GM23248 (cell line): ENCODE data around the gene COL8A1. TPM values are rescaled to one million over a fixed set of nuclear protein-coding genes. Genes with fewer than 3 reads are reported as not detected.

Experiments
- DNase-seq: peaks from one replicate; pipeline ENCODE4 v3.0.0-alpha.2; 2015
- H2AFZ ChIP-seq: fragments of 200-600 bp; sonication (generic); 2 replicates; pipeline ENCODE4 v1.6.1; 2016; ENCODE audit warnings: antibody characterized with exemption
- H3F3A ChIP-seq: fragments of 200-600 bp; sonication (generic); 2 replicates; pipeline ENCODE4 v1.6.1; 2016; ENCODE audit warnings: mild to moderate bottlenecking, antibody characterized with exemption, mixed run types; ENCODE audit not compliant: insufficient read depth
- H3K27ac ChIP-seq: fragments of 200-600 bp; sonication (generic); 2 replicates; pipeline ENCODE4 v1.5.1; 2016; ENCODE audit warnings: mild to moderate bottlenecking
- H3K27me3 ChIP-seq: fragments of 200-600 bp; sonication (generic); replicated peaks from 2 replicates; pipeline ENCODE4 v1.6.1; 2016; ENCODE audit warnings: mild to moderate bottlenecking; ENCODE audit not compliant: insufficient read depth
- H3K36me3 ChIP-seq: fragments of 200-600 bp; sonication (generic); 2 replicates; pipeline ENCODE4 v1.6.1; 2016; ENCODE audit warnings: low read depth, mild to moderate bottlenecking
- H3K4me1 ChIP-seq: fragments of 200-600 bp; sonication (generic); 2 replicates; pipeline ENCODE4 v1.6.1; 2016; ENCODE audit warnings: mild to moderate bottlenecking; ENCODE audit not compliant: insufficient read depth
- H3K4me2 ChIP-seq: fragments of 200-600 bp; sonication (generic); one replicate; pipeline ENCODE4 v1.6.1; 2016; ENCODE audit warnings: mild to moderate bottlenecking; ENCODE audit not compliant: unreplicated experiment
- H3K4me3 ChIP-seq: fragments of 200-600 bp; sonication (generic); 2 replicates; pipeline ENCODE4 v1.5.1; 2016; ENCODE audit warnings: mild to moderate bottlenecking
- H3K79me2 ChIP-seq: fragments of 200-600 bp; sonication (generic); 2 replicates; pipeline ENCODE4 v1.6.1; 2016; ENCODE audit warnings: mild to moderate bottlenecking; ENCODE audit not compliant: insufficient read depth
- H3K9ac ChIP-seq: fragments of 200-600 bp; sonication (generic); 2 replicates; pipeline ENCODE4 v1.6.1; 2016; ENCODE audit warnings: mild to moderate bottlenecking
- H3K9me2 ChIP-seq: fragments of 200-600 bp; sonication (generic); 2 replicates; pipeline ENCODE4 v1.6.1; 2016; ENCODE audit warnings: mixed run types, mild to moderate bottlenecking, moderate library complexity; ENCODE audit not compliant: insufficient read depth
- H3K9me3 ChIP-seq: fragments of 200-600 bp; sonication (generic); one replicate; pipeline ENCODE4 v1.6.1; 2017; ENCODE audit warnings: low read depth
- H4K20me1 ChIP-seq: fragments of 200-600 bp; sonication (generic); 2 replicates; pipeline ENCODE4 v1.6.0; 2016; ENCODE audit not compliant: insufficient read depth
- EZH2 ChIP-seq: fragments of 200-600 bp; sonication (generic); IDR thresholded peaks from 2 replicates; pipeline ENCODE4 v1.6.1; 2018; ENCODE audit warnings: antibody characterized with exemption, mild to moderate bottlenecking; ENCODE audit not compliant: insufficient read depth, poor library complexity, severe bottlenecking
- EZH2phosphoT487 ChIP-seq: fragments of 200-600 bp; sonication (generic); IDR thresholded peaks from 2 replicates; pipeline ENCODE4 v1.6.1; 2018; ENCODE audit warnings: antibody characterized with exemption, moderate library complexity, mild to moderate bottlenecking, low read depth; ENCODE audit not compliant: insufficient read depth
- WGBS, 2 experiments: methylation state at CpG; one replicate each; pipeline ENCODE4 v1.1.6; 2015 to 2017; ENCODE audit warnings: low lambda C conversion rate in 2 of 2, low coverage in 1 of 2; ENCODE audit errors: missing lambda C conversion rate in 2 of 2; 5-methylcytosine and 5-hydroxymethylcytosine counted together
- in situ Hi-C: fragments of 300-500 bp; cut with MboI; formaldehyde crosslinking; loops from 2 replicates; pipeline ENCODE4 v1.15.0; 2020
- polyA plus RNA-seq: library from polyadenylated mRNA; unstranded; fragments of >200 nt; fragmentation: Nextera tagmentation; extraction: Ambion mirVana; gene quantifications from 2 replicates; pipeline ENCODE4 v1.2.1, GENCODE V29; 2016
- total RNA-seq: library from RNA; depleted of rRNA; stranded (reverse); fragments of >200 nt; shearing (Covaris generic); gene quantifications from 2 replicates; pipeline ENCODE4 v1.2.3, GENCODE V29; 2014

The COL8A1 gene
- total and polyA plus RNA-seq, 2 experiments from 2014 or later = 164 to 189 TPM

DNA sequence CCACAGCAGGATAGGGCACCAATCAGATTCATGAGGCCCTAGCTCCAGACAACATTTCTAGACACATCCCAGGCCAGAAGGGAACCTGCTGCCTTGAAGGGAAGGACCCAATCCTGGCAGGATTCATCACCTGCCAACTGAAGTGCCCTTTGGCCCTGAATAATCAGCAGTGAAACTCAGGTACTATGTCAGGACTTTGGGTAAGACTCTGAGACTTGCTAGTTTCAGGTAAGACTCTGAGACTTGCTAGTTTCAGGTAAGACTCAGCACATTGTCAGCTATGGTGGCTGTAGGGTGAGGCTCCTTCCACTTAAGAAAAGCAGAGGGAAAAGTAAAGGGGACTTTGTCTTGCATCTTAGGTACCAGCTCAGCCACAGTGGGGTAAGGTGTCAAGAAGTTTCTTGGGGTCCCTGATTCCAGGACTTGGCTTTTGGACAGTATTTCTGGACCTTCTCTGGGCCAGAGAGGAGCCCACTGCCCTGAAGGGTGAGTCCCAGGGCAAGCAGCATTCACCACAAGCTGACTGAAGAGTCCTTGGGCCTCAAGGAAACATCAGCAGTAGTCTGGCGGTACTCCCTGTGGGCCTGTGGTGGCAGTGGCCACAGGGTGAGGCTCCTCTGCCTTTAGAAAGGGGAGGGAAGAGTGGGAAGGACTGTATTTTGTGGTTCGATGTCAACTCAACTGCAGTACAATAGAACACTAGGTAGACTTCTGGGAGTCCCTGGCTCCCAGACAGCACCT, 13.7 kb upstream of the COL8A1 start:
- no peaks in the 10 kb centered on the region for H3K79me2 ChIP-seq
- no peaks in the 10 kb centered on the region for H3K27me3 ChIP-seq
- H3K27ac ChIP-seq = no peak overlapping the region
- H3K9me2 ChIP-seq = no peaks in the 10 kb centered on the region
- H3K4me3 ChIP-seq = no peak overlapping the region
- no peaks in the 10 kb centered on the region for H4K20me1 ChIP-seq
- H3K4me2 ChIP-seq = no peak overlapping the region
- no peak for DNase-seq
- no peaks in the 10 kb centered on the region for H3K36me3 ChIP-seq
- H3K9ac ChIP-seq = no peak overlapping the region
- H2AFZ ChIP-seq = no peak overlapping the region
- no peaks in the 10 kb centered on the region for H3K9me3 ChIP-seq
- WGBS, 2 experiments = 92 to 93% methylated on average over 2 of the region's 2 CpGs
- in situ Hi-C loops = no loop called here
- peaks cover 17% of the 10 kb centered on the region; the same call in 1 of the 2 replicates for H3F3A ChIP-seq
- peaks cover 29% of the 10 kb centered on the region for H3K4me1 ChIP-seq
- no peak for TF ChIP-seq EZH2phosphoT487
- no peak for TF ChIP-seq EZH2

DNA sequence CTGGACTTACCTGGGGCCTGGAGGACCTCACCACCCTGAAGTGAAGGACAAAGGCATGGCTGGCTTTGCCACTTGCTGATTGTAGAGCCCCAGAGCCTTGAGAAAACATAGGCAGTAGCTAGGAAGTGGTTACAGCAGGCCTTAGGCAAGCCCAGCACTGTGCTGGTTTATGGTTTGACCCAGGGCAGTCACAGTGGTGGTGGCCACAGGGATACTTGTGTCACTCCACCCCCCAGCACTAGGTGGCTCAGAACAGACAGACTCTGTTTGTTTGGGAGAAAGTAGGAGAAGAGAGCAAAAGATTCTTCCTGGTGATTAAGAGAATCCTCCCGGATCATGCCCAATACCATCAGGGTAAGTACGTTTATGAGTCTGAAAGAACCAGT, 13.2 kb upstream of the COL8A1 start:
- H3K27ac ChIP-seq = peak overlapping the region; percentile 22; the same call in 1 of the 2 replicates
- no peak for DNase-seq
- in situ Hi-C loops = no loop called here

DNA sequence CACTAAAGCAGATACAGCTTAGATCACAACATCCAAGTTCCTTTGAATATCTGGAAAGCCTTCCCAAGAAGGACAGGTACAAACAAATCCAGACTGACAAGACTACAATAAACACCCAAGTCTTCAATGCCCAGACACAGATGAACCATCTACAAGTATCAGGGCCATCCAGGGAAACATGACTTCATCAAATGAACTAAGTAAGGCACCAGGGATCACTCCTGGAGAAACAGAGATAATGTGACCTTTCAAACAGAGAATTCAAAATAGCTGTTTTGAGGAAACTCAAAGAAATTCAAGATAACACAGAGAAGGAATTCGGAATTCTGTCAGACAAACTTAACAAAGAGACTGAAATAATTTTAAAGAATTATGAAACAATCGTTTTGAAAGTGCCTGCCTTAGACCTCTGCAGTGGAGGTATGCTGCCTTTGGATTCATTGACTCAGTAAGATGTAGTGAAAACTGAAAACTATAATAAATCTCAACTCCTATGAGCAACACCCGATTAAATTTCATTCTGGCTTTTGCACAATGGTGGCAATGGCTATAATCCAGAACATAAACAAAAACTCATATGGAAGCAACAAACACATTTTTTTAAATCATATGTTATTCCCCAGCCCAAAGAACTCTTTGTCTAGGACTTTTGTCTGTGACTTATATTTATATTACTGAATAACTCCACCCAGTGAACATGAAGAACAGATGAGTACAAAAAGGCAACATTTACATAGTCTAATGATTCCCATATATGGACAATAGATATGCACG, 12.6 kb upstream of the COL8A1 start:
- Histone ChIP-seq H3K36me3 (no peaks in the 10 kb centered on the region), H3K4me3 (no peak overlapping the region), H3K4me1 (peaks cover 25% of the 10 kb centered on the region), H3K27me3 (no peaks in the 10 kb centered on the region), H3K9ac (no peak overlapping the region), H2AFZ (no peak overlapping the region), H3K9me3 (no peaks in the 10 kb centered on the region), H3K9me2 (no peaks in the 10 kb centered on the region), H4K20me1 (no peaks in the 10 kb centered on the region), H3K79me2 (no peaks in the 10 kb centered on the region), H3K27ac (peak overlapping the region; percentile 22), H3K4me2 (peak overlapping the region; percentile 14), H3F3A (peaks cover 17% of the 10 kb centered on the region; the same call in 1 of the 2 replicates)
- DNase-seq = peak; percentile 62
- WGBS, 2 experiments = 13 to 27% methylated on average over 4 of the region's 4 CpGs
- in situ Hi-C loops = no loop called here
- 0 out of 2 replicates have a peak, but pooled peaks have one; percentile 37 for TF ChIP-seq EZH2phosphoT487
- TF ChIP-seq EZH2 = no peak

More for the DNA sequence above, 13.2 kb upstream of the COL8A1 start:
- WGBS, 2 experiments = 68 to 89% methylated on average over 2 of the region's 2 CpGs
- Histone ChIP-seq H3K9me2 (no peaks in the 10 kb centered on the region), H3K4me2 (peak overlapping the region; percentile 14), H3K4me1 (peaks cover 29% of the 10 kb centered on the region), H3K36me3 (no peaks in the 10 kb centered on the region), H2AFZ (no peak overlapping the region), H4K20me1 (no peaks in the 10 kb centered on the region), H3K9ac (no peak overlapping the region), H3K79me2 (no peaks in the 10 kb centered on the region), H3K9me3 (no peaks in the 10 kb centered on the region), H3K27me3 (no peaks in the 10 kb centered on the region), H3F3A (peaks cover 17% of the 10 kb centered on the region; the same call in 1 of the 2 replicates), H3K4me3 (no peak overlapping the region)
- no peak for TF ChIP-seq EZH2
- no peak for TF ChIP-seq EZH2phosphoT487

DNA sequence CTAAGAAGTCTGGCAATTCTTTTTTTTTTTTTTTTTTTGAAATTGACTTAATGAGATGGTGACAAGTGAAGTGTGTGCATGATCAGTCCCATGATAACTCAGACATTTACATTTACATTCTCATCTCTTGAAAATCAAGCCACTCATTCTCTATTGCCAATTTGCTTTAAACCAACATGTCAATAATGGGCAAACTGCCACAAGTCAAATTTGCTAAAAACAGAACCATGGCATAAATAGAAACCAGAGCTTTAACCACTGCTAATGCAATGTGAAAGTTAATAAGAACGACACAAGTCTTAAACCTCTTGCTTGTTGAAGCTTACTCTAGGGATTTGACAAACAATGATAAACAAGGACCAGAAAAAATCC, 12.0 kb upstream of the COL8A1 start:
- peaks cover 23% of the 10 kb centered on the region for H3K4me1 ChIP-seq
- peaks cover 17% of the 10 kb centered on the region; the same call in 1 of the 2 replicates for H3F3A ChIP-seq
- no peak overlapping the region for H2AFZ ChIP-seq
- no peak overlapping the region for H3K4me3 ChIP-seq
- TF ChIP-seq EZH2 (no peak), EZH2phosphoT487 (no peak)
- 46 to 48% methylated on average over 1 of the region's 1 CpG for WGBS, 2 experiments
- no peaks in the 10 kb centered on the region for H3K79me2 ChIP-seq
- H3K9me3 ChIP-seq = no peaks in the 10 kb centered on the region
- in situ Hi-C loops = no loop called here
- H4K20me1 ChIP-seq = no peaks in the 10 kb centered on the region
- H3K36me3 ChIP-seq = no peaks in the 10 kb centered on the region
- no peaks in the 10 kb centered on the region for H3K9me2 ChIP-seq
- no peak overlapping the region for H3K9ac ChIP-seq
- peak overlapping the region; percentile 14 for H3K4me2 ChIP-seq
- H3K27me3 ChIP-seq = no peaks in the 10 kb centered on the region
- H3K27ac ChIP-seq = no peak overlapping the region
- no peak for DNase-seq
